ENCODE results near the gene OR5D13.

DNA sequence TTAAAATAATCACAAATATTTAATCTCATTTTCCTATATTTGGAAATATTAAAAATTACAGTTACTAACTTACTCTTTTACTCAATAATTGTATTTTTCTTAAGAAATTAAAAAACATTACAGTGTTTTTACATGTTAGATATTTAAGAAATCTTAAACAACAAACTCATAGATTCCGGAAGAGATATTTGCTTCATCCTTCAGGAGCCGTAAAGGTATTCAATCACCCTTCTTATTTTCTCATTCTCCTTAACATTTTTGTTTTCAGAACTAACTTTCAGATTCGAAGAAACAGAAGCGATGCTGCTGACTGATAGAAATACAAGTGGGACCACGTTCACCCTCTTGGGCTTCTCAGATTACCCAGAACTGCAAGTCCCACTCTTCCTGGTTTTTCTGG is 46.1 kb downstream of the OR5D13 start, which contains the start of gene OR5D18:
- TF ChIP-seq JUNB (IDR thresholded peaks at IDR 0.05; ENCODE audit: unreplicated experiment), result no peak
- TF ChIP-seq EZH2 (IDR thresholded peaks at IDR 0.05; ENCODE audit: low read depth, unreplicated experiment), result no peak
- TF ChIP-seq EZH2phosphoT487 (IDR thresholded peaks at IDR 0.05; ENCODE audit: unreplicated experiment), result no peak
- TF ChIP-seq, protein P1, sequence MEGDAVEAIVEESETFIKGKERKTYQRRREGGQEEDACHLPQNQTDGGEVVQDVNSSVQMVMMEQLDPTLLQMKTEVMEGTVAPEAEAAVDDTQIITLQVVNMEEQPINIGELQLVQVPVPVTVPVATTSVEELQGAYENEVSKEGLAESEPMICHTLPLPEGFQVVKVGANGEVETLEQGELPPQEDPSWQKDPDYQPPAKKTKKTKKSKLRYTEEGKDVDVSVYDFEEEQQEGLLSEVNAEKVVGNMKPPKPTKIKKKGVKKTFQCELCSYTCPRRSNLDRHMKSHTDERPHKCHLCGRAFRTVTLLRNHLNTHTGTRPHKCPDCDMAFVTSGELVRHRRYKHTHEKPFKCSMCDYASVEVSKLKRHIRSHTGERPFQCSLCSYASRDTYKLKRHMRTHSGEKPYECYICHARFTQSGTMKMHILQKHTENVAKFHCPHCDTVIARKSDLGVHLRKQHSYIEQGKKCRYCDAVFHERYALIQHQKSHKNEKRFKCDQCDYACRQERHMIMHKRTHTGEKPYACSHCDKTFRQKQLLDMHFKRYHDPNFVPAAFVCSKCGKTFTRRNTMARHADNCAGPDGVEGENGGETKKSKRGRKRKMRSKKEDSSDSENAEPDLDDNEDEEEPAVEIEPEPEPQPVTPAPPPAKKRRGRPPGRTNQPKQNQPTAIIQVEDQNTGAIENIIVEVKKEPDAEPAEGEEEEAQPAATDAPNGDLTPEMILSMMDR (conservative IDR thresholded peaks at IDR 0.05; ENCODE audit: low read depth in 2 of 2), result no peak
